HG03135 (cell line): ENCODE measurements around the gene USP3.
"Not testable (repeated sequence)": the region's sequence is repeated elsewhere in the genome, so short reads cannot be mapped to it uniquely, and the experiment has no call there.

Source experiments
- ATAC-seq: cut with Tn5 transposase; IDR thresholded peaks from one replicate; pipeline ENCODE4 v1.9.1; 2021; ENCODE audit warnings: mild to moderate bottlenecking, moderate library complexity; ENCODE audit not compliant: unreplicated experiment

Gene USP3

GRCh38 chr15:63475707-63476106 is 28.7 kb upstream of the USP3 start:
- ATAC-seq = no peak

GRCh38 chr15:63476229-63476632 is 28.2 kb upstream of the USP3 start:
- no peak for ATAC-seq

GRCh38 chr15:63478243-63478642 is 26.1 kb upstream of the USP3 start:
- no peak for ATAC-seq

- no peak for ATAC-seq
Observed at GRCh38 chr15:63480441-63480821, 24.0 kb upstream of the USP3 start.

GRCh38 chr15:63481105-63481810 is 23.1 kb upstream of the USP3 start:
- ATAC-seq = no peak

GRCh38 chr15:63482874-63483323 is 21.5 kb upstream of the USP3 start:
- no peak for ATAC-seq

GRCh38 chr15:63483521-63484371 is 20.6 kb upstream of the USP3 start:
- no peak for ATAC-seq

GRCh38 chr15:63484433-63485186 is 19.8 kb upstream of the USP3 start:
- no peak for ATAC-seq

GRCh38 chr15:63487076-63487757 is 17.2 kb upstream of the USP3 start:
- peak; percentile 45 for ATAC-seq

GRCh38 chr15:63487758-63488397 is 16.5 kb upstream of the USP3 start:
- ATAC-seq = not testable (repeated sequence)

GRCh38 chr15:63488398-63488960 is 15.9 kb upstream of the USP3 start:
- ATAC-seq = no peak

- ATAC-seq = no peak
Observed at GRCh38 chr15:63489352-63489751, 15.0 kb upstream of the USP3 start.

GRCh38 chr15:63490345-63491034 is 13.9 kb upstream of the USP3 start:
- no peak for ATAC-seq

GRCh38 chr15:63491116-63491827 is 13.1 kb upstream of the USP3 start:
- no peak for ATAC-seq

- no peak for ATAC-seq
Observed at GRCh38 chr15:63491979-63492378, 12.4 kb upstream of the USP3 start.

GRCh38 chr15:63492541-63493077 is 11.8 kb upstream of the USP3 start:
- ATAC-seq = no peak

- ATAC-seq = no peak
Observed at GRCh38 chr15:63493436-63493835, 11.0 kb upstream of the USP3 start.

GRCh38 chr15:63494408-63494807 is 10.0 kb upstream of the USP3 start:
- ATAC-seq = no peak

- ATAC-seq = no peak
Observed at GRCh38 chr15:63495343-63495742, 9.1 kb upstream of the USP3 start.
